ENCODE data around the gene PTPN2. TPM values are rescaled to one million over a fixed set of nuclear protein-coding genes. Genes with fewer than 3 reads are reported as not detected.

PTPN2 gene
- total RNA-seq, 2 experiments from 2014 or later = 54.9 to 69.7 TPM

- TF ChIP-seq EZH2phosphoT487 (IDR thresholded peaks at IDR 0.05; ENCODE audit: borderline replicate concordance, low read depth, low read length) = no peak
- TF ChIP-seq CTCF (conservative IDR thresholded peaks at IDR 0.05; ENCODE audit: low read length) = no peak
- DNase-seq (ENCODE audit: low spot score) = no peak
- Histone ChIP-seq H3K9me3 (ENCODE audit: low read length) (0 out of 2 replicates have a peak, but pooled peaks cover 4% of the 10 kb centered on the region), H2AFZ (ENCODE audit: low read length) (no peak overlapping the region), H3K36me3 (ENCODE audit: insufficient read depth, low read length) (peaks cover 34% of the 10 kb centered on the region), H3K27ac (ENCODE audit: low read depth, low read length, poor library complexity, severe bottlenecking) (no peak overlapping the region), H3K4me1 (ENCODE audit: insufficient read depth, low read length, poor library complexity, severe bottlenecking) (peaks cover 34% of the 10 kb centered on the region), H3K4me2 (ENCODE audit: low read length) (no peak overlapping the region), H3K4me3 (ENCODE audit: low read depth, low read length, poor library complexity, severe bottlenecking) (no peak overlapping the region), H3K9me2 (ENCODE audit: insufficient read depth, low read length) (no peaks in the 10 kb centered on the region), H4K20me1 (ENCODE audit: insufficient read depth, low read length) (peaks cover 9% of the 10 kb centered on the region; the same call in 1 of the 2 replicates), H3K79me2 (ENCODE audit: insufficient read depth, low read depth, low read length) (peaks cover 76% of the 10 kb centered on the region)
- BruUV-seq (replicated peaks) = TSS peak; percentile 32
- intact Hi-C loops (cut with micrococcal nuclease; ENCODE audit: unreplicated experiment) = no loop called here
- ChIA-PET POLR2A (interaction anchor here (0.8 kb wide), 1 partner anchor 10 kb away, joined by 3 read pairs; no protein-coding TSS in a partner anchor), CTCF (ENCODE audit: unreplicated experiment) (no interaction called here)
Measured at GRCh38 chr18:12872408-12872807, 11.6 kb downstream of the PTPN2 start.

DNA sequence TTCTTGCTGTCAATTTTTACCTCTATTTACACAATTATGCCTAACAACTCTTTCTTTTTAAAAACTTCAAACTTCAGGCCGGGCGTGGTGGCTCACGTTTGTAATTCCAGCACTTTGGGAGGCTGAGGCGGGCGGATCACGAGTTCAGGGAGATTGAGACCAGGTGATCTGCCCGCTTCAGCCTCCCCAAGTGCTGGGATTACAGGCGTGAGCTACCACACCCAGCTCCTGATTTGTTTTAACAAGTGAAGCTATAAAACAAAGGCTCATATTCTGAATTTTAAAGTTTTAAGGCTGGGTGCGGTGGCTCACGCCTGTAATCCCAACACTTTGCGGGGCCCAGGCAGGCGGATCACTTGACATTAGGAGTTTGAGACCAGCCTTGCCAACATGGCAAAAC is 15.5 kb downstream of the PTPN2 start:
- H3K9me2 ChIP-seq (ENCODE audit: insufficient read depth, low read length) = no peaks in the 10 kb centered on the region
- H3K4me3 ChIP-seq (ENCODE audit: low read depth, low read length, poor library complexity, severe bottlenecking) = no peak overlapping the region
- H3K36me3 ChIP-seq (ENCODE audit: insufficient read depth, low read length) = peaks cover 21% of the 10 kb centered on the region
- TF ChIP-seq CTCF (conservative IDR thresholded peaks at IDR 0.05; ENCODE audit: low read length) (no peak), EZH2phosphoT487 (IDR thresholded peaks at IDR 0.05; ENCODE audit: borderline replicate concordance, low read depth, low read length) (no peak)
- peaks cover 90% of the 10 kb centered on the region for H3K79me2 ChIP-seq (ENCODE audit: insufficient read depth, low read depth, low read length)
- no peaks in the 10 kb centered on the region for H4K20me1 ChIP-seq (ENCODE audit: insufficient read depth, low read length)
- no peak for DNase-seq (ENCODE audit: low spot score)
- CTCF ChIA-PET (ENCODE audit: unreplicated experiment) = no interaction called here
- no peaks in the 10 kb centered on the region for H3K9me3 ChIP-seq (ENCODE audit: low read length)
- BruUV-seq (replicated peaks) = no TSS peak
- POLR2A ChIA-PET = interaction anchor here (0.6 to 1.6 kb wide), 4 partner anchors 8 to 15 kb away, joined by 4 read pairs; partner anchors contain the start of gene PTPN2
- H3K27ac ChIP-seq (ENCODE audit: low read depth, low read length, poor library complexity, severe bottlenecking) = no peak overlapping the region
- peaks cover 33% of the 10 kb centered on the region for H3K4me1 ChIP-seq (ENCODE audit: insufficient read depth, low read length, poor library complexity, severe bottlenecking)
- H3K4me2 ChIP-seq (ENCODE audit: low read length) = no peak overlapping the region
- intact Hi-C loops (cut with micrococcal nuclease; ENCODE audit: unreplicated experiment) = no loop called here
- no peak overlapping the region for H2AFZ ChIP-seq (ENCODE audit: low read length)

DNA sequence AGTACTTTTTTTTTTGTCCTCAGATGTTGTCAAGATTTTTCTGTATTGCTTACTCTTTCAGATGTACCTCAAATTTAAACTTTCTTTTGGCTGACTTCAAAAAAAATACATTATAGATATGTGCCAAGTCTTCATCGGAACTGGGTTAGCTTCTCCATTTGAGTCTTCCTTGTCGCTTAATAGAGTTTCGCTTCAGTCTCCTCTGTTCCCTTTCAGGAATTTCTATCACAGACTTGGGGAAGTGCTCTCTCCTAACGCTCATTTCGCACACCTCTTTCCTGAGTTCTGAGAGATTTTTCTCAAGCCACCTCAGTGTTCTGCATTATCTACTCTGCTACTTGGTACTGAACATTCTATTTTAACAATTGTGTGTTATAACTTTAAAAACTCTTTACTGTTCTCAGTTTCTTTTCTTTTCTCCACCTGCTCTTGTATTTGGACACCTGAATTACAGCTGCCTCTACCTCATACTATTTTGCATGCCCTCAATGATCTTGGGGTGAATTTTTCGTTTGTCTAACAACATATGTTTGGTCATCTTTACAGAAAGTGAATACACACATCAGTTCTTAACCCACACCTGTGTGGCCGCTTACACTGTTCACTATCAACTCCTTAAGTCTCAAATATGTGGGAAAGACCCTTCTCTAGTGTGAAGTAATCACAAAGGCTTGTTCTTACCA is 16.5 kb downstream of the PTPN2 start:
- no peak for TF ChIP-seq CTCF (conservative IDR thresholded peaks at IDR 0.05; ENCODE audit: low read length)
- no peak for TF ChIP-seq EZH2phosphoT487 (IDR thresholded peaks at IDR 0.05; ENCODE audit: borderline replicate concordance, low read depth, low read length)
- Histone ChIP-seq H3K27ac (ENCODE audit: low read depth, low read length, poor library complexity, severe bottlenecking) (peak overlapping the region; percentile 54), H3K9me3 (ENCODE audit: low read length) (no peaks in the 10 kb centered on the region), H3K36me3 (ENCODE audit: insufficient read depth, low read length) (peaks cover 15% of the 10 kb centered on the region), H3K4me2 (ENCODE audit: low read length) (peak overlapping the region; percentile 23), H3K9me2 (ENCODE audit: insufficient read depth, low read length) (no peaks in the 10 kb centered on the region), H4K20me1 (ENCODE audit: insufficient read depth, low read length) (no peaks in the 10 kb centered on the region), H2AFZ (ENCODE audit: low read length) (no peak overlapping the region), H3K79me2 (ENCODE audit: insufficient read depth, low read depth, low read length) (peaks cover 94% of the 10 kb centered on the region), H3K4me1 (ENCODE audit: insufficient read depth, low read length, poor library complexity, severe bottlenecking) (peaks cover 43% of the 10 kb centered on the region), H3K4me3 (ENCODE audit: low read depth, low read length, poor library complexity, severe bottlenecking) (no peak overlapping the region)
- intact Hi-C loops (cut with micrococcal nuclease; ENCODE audit: unreplicated experiment) = no loop called here
- BruUV-seq (replicated peaks) = no TSS peak
- ChIA-PET POLR2A (interaction anchor here (1.3 to 1.6 kb wide), 3 partner anchors 9 to 15 kb away, joined by 4 read pairs; no protein-coding TSS in a partner anchor), CTCF (ENCODE audit: unreplicated experiment) (interaction anchor here (0.5 kb wide), 1 partner anchor 882 kb away, joined by 6 read pairs; no protein-coding TSS in a partner anchor)
- no peak for DNase-seq (ENCODE audit: low spot score)
